ENCODE results near the gene EPYC. TPM values are rescaled to one million over a fixed set of nuclear protein-coding genes. Genes with fewer than 3 reads are reported as not detected.

Gene EPYC
- total RNA-seq, 1 donor from 2014 or later: not detected

DNA sequence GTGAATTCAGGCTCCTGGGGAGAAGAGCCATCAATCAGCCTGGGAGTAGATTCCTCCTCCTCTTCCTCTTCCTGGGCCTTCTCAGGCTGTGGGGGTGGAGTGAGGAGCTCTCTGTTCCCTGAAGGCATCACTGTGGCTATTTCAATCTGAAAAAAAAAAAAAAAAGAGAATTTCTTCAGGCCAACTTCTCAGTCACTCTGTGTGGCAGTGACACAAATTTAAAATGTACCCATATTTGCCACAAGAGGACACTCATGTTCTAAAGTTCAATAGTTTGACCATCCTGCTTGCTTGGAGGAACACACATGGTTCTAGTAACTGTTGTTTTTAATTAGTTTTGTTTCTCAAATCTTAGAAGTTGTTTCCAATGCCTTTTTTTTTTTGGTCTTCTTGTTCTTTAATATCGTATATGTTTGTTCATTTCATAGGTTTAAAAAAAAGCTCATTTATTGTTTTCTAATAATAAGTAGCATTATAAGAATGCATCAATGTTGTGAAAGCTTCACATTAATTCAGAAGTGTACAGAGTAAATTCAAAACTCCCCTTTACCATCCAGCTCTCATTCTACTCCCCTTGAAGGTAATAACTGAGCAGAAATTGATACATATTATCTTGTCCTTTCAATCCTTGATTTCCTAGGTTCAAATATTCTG lies 26.5 kb downstream of the EPYC start:
- H3K9me3 Mint-ChIP-seq: no peaks in the 10 kb centered on the region
- no peak for ATAC-seq (ENCODE audit: low read depth)
- H3K27me3 Mint-ChIP-seq: peaks cover 8% of the 10 kb centered on the region
- intact Hi-C loops (cut with micrococcal nuclease): loop anchor here (1.0 kb wide), 3 partner anchors 348 to 1672 kb away; no protein-coding TSS in a partner anchor
- no peak overlapping the region for H3K27ac Mint-ChIP-seq
- no peak overlapping the region for H3K4me3 Mint-ChIP-seq
- H3K36me3 Mint-ChIP-seq (ENCODE audit: low read depth): no peaks in the 10 kb centered on the region
- POLR2A ChIA-PET: no interaction called here
- CTCF ChIA-PET: interaction anchor here (0.7 to 1.2 kb wide), 3 partner anchors 130 to 352 kb away, joined by 3 to 6 read pairs (median 3); no protein-coding TSS in a partner anchor
- TF ChIP-seq, protein P1, sequence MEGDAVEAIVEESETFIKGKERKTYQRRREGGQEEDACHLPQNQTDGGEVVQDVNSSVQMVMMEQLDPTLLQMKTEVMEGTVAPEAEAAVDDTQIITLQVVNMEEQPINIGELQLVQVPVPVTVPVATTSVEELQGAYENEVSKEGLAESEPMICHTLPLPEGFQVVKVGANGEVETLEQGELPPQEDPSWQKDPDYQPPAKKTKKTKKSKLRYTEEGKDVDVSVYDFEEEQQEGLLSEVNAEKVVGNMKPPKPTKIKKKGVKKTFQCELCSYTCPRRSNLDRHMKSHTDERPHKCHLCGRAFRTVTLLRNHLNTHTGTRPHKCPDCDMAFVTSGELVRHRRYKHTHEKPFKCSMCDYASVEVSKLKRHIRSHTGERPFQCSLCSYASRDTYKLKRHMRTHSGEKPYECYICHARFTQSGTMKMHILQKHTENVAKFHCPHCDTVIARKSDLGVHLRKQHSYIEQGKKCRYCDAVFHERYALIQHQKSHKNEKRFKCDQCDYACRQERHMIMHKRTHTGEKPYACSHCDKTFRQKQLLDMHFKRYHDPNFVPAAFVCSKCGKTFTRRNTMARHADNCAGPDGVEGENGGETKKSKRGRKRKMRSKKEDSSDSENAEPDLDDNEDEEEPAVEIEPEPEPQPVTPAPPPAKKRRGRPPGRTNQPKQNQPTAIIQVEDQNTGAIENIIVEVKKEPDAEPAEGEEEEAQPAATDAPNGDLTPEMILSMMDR (IDR thresholded peaks at IDR 0.05): no peak
- no peak for DNase-seq
- H3K4me1 Mint-ChIP-seq: no peaks in the 10 kb centered on the region

DNA sequence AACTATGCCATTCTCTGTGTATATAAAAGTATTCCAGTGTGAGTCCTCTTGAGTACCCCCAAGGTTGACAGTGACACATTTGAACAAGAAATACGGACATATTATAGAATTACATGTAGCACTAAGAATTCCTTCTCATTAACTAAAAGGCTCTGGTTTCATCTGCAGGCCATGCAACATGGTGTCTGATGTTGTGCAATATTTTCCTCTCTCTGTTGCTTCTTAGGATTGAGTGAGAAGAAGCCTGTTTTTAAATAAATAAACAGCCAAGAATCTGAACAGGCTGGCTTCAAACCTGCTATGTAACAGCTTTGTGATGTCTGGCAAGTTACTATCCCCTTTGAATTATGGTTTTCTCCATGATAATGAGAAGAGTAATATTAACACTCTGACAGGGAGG lies 27.5 kb downstream of the EPYC start:
- Mint-ChIP-seq H3K9me3 (no peaks in the 10 kb centered on the region), H3K4me1 (no peaks in the 10 kb centered on the region), H3K36me3 (ENCODE audit: low read depth) (no peaks in the 10 kb centered on the region), H3K4me3 (no peak overlapping the region), H3K27ac (no peak overlapping the region), H3K27me3 (peaks cover 3% of the 10 kb centered on the region)
- ATAC-seq (ENCODE audit: low read depth) (no peak), DNase-seq (no peak)
- TF ChIP-seq, protein P1 (IDR thresholded peaks at IDR 0.05): no peak
- ChIA-PET CTCF (interaction anchor here (1.1 kb wide), 1 partner anchor 131 kb away, joined by 3 read pairs; no protein-coding TSS in a partner anchor), POLR2A (no interaction called here)
- intact Hi-C loops (cut with micrococcal nuclease): no loop called here

DNA sequence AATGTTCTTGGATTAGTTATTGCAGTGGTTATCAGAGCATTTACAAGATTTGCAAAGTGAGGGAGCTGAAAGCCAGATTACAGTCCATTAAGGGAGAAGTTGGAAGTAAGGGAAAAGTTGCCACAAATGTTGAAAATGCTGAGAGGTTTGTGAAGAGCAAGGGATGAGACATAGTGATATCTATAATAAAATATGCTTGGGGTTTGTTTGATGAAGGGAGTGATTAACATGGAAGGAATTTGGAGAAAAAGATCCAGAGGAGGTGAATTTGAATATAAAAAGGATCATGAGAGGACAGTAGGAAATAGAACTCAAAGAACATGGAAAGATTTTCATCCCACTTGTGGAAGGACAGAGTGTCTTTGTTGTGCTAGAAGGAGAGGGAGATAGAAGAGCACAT lies 30.5 kb downstream of the EPYC start:
- H3K4me3 Mint-ChIP-seq: no peak overlapping the region
- ChIA-PET CTCF (no interaction called here), POLR2A (no interaction called here)
- DNase-seq: no peak
- no peak for ATAC-seq (ENCODE audit: low read depth)
- intact Hi-C loops (cut with micrococcal nuclease): no loop called here
- no peak overlapping the region for H3K27ac Mint-ChIP-seq
- no peaks in the 10 kb centered on the region for H3K9me3 Mint-ChIP-seq
- TF ChIP-seq, protein P1 (IDR thresholded peaks at IDR 0.05): no peak
- H3K4me1 Mint-ChIP-seq: no peaks in the 10 kb centered on the region
- H3K36me3 Mint-ChIP-seq (ENCODE audit: low read depth): no peaks in the 10 kb centered on the region
- peaks cover 8% of the 10 kb centered on the region for H3K27me3 Mint-ChIP-seq

DNA sequence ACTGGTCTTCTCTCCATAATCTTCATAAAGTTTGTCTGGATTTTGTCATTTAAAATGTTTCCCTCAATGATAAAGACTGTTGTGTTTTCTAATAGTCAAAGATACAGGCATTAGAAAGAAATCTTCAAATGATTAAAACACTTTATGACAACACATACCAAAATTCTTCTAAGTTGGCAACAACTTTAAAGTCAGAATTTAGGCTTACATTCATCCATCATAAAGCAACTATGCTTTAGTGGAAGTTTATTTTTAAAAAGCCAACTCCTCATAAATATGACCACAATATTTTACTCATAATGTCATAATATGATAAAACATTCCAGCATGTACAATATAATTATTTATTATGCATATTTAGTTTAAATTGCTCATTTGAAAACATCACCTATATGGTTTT lies 32.5 kb downstream of the EPYC start:
- no peak overlapping the region for H3K4me3 Mint-ChIP-seq
- no peak overlapping the region for H3K27ac Mint-ChIP-seq
- CTCF ChIA-PET: no interaction called here
- no peak for DNase-seq
- no peak for ATAC-seq (ENCODE audit: low read depth)
- H3K27me3 Mint-ChIP-seq: peaks cover 10% of the 10 kb centered on the region
- POLR2A ChIA-PET: no interaction called here
- intact Hi-C loops (cut with micrococcal nuclease): no loop called here
- no peaks in the 10 kb centered on the region for H3K36me3 Mint-ChIP-seq (ENCODE audit: low read depth)
- H3K9me3 Mint-ChIP-seq: no peaks in the 10 kb centered on the region
- H3K4me1 Mint-ChIP-seq: no peaks in the 10 kb centered on the region
- TF ChIP-seq, protein P1 (IDR thresholded peaks at IDR 0.05): no peak

DNA sequence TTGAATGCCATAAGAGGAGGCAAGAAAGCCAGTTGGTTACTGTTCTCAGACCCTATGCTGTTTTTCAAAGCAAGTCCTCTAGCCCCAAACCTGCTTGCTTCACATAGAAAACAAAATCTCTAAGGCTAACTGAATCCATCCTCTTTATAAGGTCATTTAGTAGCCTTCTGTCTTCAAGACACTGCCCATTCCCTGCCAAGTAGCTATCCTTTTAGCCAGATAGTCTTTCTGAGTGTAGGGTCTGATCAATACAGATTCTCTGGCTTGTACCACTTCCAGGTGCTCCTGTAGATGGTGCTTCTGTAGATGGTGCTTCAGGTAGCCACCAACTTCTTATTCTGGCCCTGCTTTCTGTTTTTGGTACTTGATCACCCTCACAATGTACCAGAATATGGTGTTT lies 33.9 kb downstream of the EPYC start:
- TF ChIP-seq, protein P1 (IDR thresholded peaks at IDR 0.05): no peak
- Mint-ChIP-seq H3K27ac (no peak overlapping the region), H3K27me3 (peaks cover 12% of the 10 kb centered on the region), H3K4me3 (no peak overlapping the region), H3K4me1 (no peaks in the 10 kb centered on the region), H3K9me3 (no peaks in the 10 kb centered on the region), H3K36me3 (ENCODE audit: low read depth) (no peaks in the 10 kb centered on the region)
- ChIA-PET CTCF (no interaction called here), POLR2A (no interaction called here)
- no peak for ATAC-seq (ENCODE audit: low read depth)
- intact Hi-C loops (cut with micrococcal nuclease): no loop called here
- DNase-seq: no peak
